ENCODE measurements around the gene MACF1. TPM values are rescaled to one million over a fixed set of nuclear protein-coding genes. Genes with fewer than 3 reads are reported as not detected.

Gene MACF1
- total RNA-seq, 1 experiment from 2014 or later = 189 TPM

DNA sequence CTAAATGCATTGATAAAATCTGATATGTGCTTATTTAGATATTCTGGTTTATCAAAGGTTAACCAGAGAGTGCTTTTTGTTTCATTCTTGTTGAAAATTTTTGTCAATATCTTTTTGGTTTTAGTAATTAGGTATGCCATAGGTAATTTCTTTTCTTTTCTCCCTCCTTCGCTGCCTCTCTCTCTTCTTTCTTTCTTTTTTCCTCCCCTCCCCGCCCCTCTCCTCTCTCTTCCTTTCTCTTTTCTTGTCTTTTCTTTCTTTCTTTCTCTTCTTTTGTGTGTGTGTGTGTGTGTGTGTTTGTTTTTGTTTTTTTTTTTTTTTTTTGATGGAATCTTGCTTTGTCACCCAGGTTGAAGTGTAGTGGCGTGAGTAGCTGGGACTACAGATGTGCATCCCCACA is 14.4 kb upstream of the MACF1 start:
- H3K36me3 ChIP-seq (ENCODE audit: low read depth) = no peaks in the 10 kb centered on the region
- intact Hi-C loops (cut with micrococcal nuclease; ENCODE audit: unreplicated experiment) = no loop called here
- no peaks in the 10 kb centered on the region for H3K27me3 ChIP-seq (ENCODE audit: insufficient read depth, low read depth)
- peaks cover 64% of the 10 kb centered on the region for H3F3A ChIP-seq (ENCODE audit: insufficient read depth, low read depth)
- peaks cover 70% of the 10 kb centered on the region for H3K4me1 ChIP-seq (replicated peaks; ENCODE audit: insufficient read depth)
- TF ChIP-seq CTCF (conservative IDR thresholded peaks at IDR 0.05) (no peak), EZH2 (IDR thresholded peaks at IDR 0.05; ENCODE audit: low read depth) (no peak)
- POLR2A ChIA-PET (ENCODE audit: unreplicated experiment) = interaction anchor here (0.6 to 0.7 kb wide), 2 partner anchors 32 to 208 kb away, joined by 4 to 5 read pairs; no protein-coding TSS in a partner anchor
- peak overlapping the region; percentile 64 for H3K27ac ChIP-seq
- peak overlapping the region; percentile 32 for H3K4me2 ChIP-seq
- CTCF ChIA-PET = interaction anchor here (2.9 kb wide), 1 partner anchor 69 kb away, joined by 14 read pairs; no protein-coding TSS in a partner anchor
- no peaks in the 10 kb centered on the region for H3K9me3 ChIP-seq (ENCODE audit: insufficient read depth, low read depth)
- no peak for DNase-seq
- no peaks in the 10 kb centered on the region for H4K20me1 ChIP-seq (ENCODE audit: insufficient read depth)
- no peak overlapping the region for H3K4me3 ChIP-seq
- H3K9me2 ChIP-seq (ENCODE audit: insufficient read depth) = no peaks in the 10 kb centered on the region
- H3K79me2 ChIP-seq (ENCODE audit: low read depth) = peaks cover 78% of the 10 kb centered on the region
- no peak overlapping the region for H2AFZ ChIP-seq
- no TSS peak for BruUV-seq (replicated peaks)

- H3K4me3 ChIP-seq = no peak overlapping the region
- H3K4me1 ChIP-seq (replicated peaks; ENCODE audit: insufficient read depth) = peaks cover 65% of the 10 kb centered on the region
- no peak overlapping the region for H2AFZ ChIP-seq
- H3K4me2 ChIP-seq = no peak overlapping the region
- DNase-seq = no peak
- H3K27me3 ChIP-seq (ENCODE audit: insufficient read depth, low read depth) = no peaks in the 10 kb centered on the region
- peaks cover 63% of the 10 kb centered on the region for H3K79me2 ChIP-seq (ENCODE audit: low read depth)
- intact Hi-C loops (cut with micrococcal nuclease; ENCODE audit: unreplicated experiment) = loop anchor here (2.0 kb wide), 1 partner anchor 20 kb away; no protein-coding TSS in a partner anchor
- H3K9me2 ChIP-seq (ENCODE audit: insufficient read depth) = no peaks in the 10 kb centered on the region
- peaks cover 49% of the 10 kb centered on the region for H3F3A ChIP-seq (ENCODE audit: insufficient read depth, low read depth)
- BruUV-seq (replicated peaks) = no TSS peak
- H4K20me1 ChIP-seq (ENCODE audit: insufficient read depth) = no peaks in the 10 kb centered on the region
- ChIA-PET CTCF (interaction anchor here (0.5 to 0.8 kb wide), 8 partner anchors 11 to 383 kb away, joined by 3 to 10 read pairs (median 6); no protein-coding TSS in a partner anchor), POLR2A (ENCODE audit: unreplicated experiment) (no interaction called here)
- no peaks in the 10 kb centered on the region for H3K36me3 ChIP-seq (ENCODE audit: low read depth)
- H3K27ac ChIP-seq = peak overlapping the region; percentile 20; the same call in 1 of the 2 replicates
- H3K9me3 ChIP-seq (ENCODE audit: insufficient read depth, low read depth) = no peaks in the 10 kb centered on the region
- no peak for TF ChIP-seq CTCF (conservative IDR thresholded peaks at IDR 0.05)
- no peak for TF ChIP-seq EZH2 (IDR thresholded peaks at IDR 0.05; ENCODE audit: low read depth)
Observed at GRCh38 chr1:39194398-39195051, 10.0 kb upstream of the MACF1 start.

DNA sequence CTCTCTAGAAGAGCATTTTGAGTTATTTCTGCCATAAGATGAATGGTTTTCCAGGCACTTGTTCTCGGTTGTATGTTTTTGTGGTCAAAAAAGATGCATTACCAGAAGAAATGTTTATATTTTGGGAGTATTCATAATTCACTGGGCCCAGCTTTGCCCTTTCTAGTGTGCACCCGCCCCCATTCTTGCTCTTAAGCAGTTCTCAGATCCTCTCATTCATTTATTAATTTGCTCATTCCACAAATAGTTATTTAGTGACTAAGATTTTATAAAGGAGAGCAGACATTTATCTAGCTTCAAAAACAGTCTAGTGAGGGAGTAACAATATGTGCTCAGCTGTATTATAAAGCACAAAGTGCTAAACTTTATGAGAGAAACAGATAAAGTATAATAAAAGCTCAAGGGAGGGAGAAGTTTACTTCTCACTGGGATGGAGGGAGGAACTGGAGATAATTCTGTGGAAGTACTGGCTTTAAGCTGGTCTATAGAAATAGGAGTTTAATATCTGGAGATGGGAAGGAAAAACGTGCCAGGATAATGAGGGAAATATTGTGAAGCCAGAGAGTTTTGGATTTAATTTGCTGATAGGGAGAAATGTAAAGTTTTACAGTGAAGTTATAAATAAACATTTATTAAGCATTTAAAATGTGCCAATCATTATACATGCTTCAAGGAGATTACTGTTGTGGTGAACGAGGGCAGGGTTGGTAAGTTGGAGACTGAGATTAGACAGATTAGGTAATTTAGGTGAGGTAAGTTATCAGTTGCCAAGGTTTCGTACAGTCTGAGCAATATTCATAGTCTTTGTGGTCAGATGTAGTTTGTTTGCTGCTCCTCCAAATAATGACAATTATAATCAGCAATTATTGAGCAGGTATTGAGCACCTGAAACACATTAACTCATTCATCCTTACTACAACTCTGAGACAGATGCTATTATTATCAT is 9.1 kb upstream of the MACF1 start:
- no TSS peak for BruUV-seq (replicated peaks)
- DNase-seq = no peak
- Histone ChIP-seq H3F3A (ENCODE audit: insufficient read depth, low read depth) (peaks cover 42% of the 10 kb centered on the region), H3K79me2 (ENCODE audit: low read depth) (peaks cover 54% of the 10 kb centered on the region), H3K27ac (peak overlapping the region; percentile 20; the same call in 1 of the 2 replicates), H3K4me2 (0 out of 2 replicates have a peak overlapping the region, but pooled peaks have one; percentile 11), H4K20me1 (ENCODE audit: insufficient read depth) (no peaks in the 10 kb centered on the region), H3K27me3 (ENCODE audit: insufficient read depth, low read depth) (no peaks in the 10 kb centered on the region), H3K4me3 (no peak overlapping the region), H3K36me3 (ENCODE audit: low read depth) (no peaks in the 10 kb centered on the region), H2AFZ (no peak overlapping the region), H3K9me2 (ENCODE audit: insufficient read depth) (no peaks in the 10 kb centered on the region), H3K4me1 (replicated peaks; ENCODE audit: insufficient read depth) (peaks cover 56% of the 10 kb centered on the region), H3K9me3 (ENCODE audit: insufficient read depth, low read depth) (no peaks in the 10 kb centered on the region)
- no peak for TF ChIP-seq CTCF (conservative IDR thresholded peaks at IDR 0.05)
- TF ChIP-seq EZH2 (IDR thresholded peaks at IDR 0.05; ENCODE audit: low read depth) = no peak
- ChIA-PET POLR2A (ENCODE audit: unreplicated experiment) (no interaction called here), CTCF (interaction anchor here (0.6 to 0.7 kb wide), 6 partner anchors 10 to 336 kb away, joined by 4 to 8 read pairs (median 6); no protein-coding TSS in a partner anchor)
- intact Hi-C loops (cut with micrococcal nuclease; ENCODE audit: unreplicated experiment) = loop anchor here (2.0 kb wide), 1 partner anchor 19 kb away; no protein-coding TSS in a partner anchor

Measured in PC-9 (cell line).